IMR-90 (cell line): ENCODE data around the gene SUV39H1. TPM values are rescaled to one million over a fixed set of nuclear protein-coding genes. Genes with fewer than 3 reads are reported as not detected.
A peak's percentile ranks its signal among the peaks of the same experiment; 100 is the strongest.

ENCODE experiments used
- ATAC-seq: fragments of 200-7000 bp; cut with Tn5 transposase; 2 replicates; pipeline ENCODE4 v1.9.1; 2020; ENCODE audit warnings: low read depth, mild to moderate bottlenecking, moderate library complexity
- BruUV-seq: library from RNA; stranded (reverse); fragments of 400-500 nt; replicated peaks from 2 replicates; lab custom pipeline; 2021; lab: Mats Ljungman, UMichigan
- CTCF ChIA-PET: fragments of 300-600 bp; formaldehyde crosslinking; extraction: SDS; loops from one replicate; lab custom pipeline; 2021; ENCODE audit warnings: antibody characterized with exemption; lab: Yijun Ruan, JAX
- POLR2A ChIA-PET: fragments of 300-600 bp; sonication (Branson Sonifier 250); formaldehyde crosslinking; loops from one replicate; lab custom pipeline; 2022; ENCODE audit warnings: antibody characterized with exemption; ENCODE audit not compliant: unreplicated experiment; lab: Charles Lee
- DNase-seq: peaks from one replicate; pipeline ENCODE4 v3.0.0; 2013
- H2AFZ ChIP-seq: replicated peaks from 2 replicates; pipeline ENCODE3; 2013; ENCODE audit warnings: low read length, mild to moderate bottlenecking; ENCODE audit not compliant: poor library complexity
- H2AK5ac ChIP-seq: 2 replicates; pipeline ENCODE4 v1.6.1; 2013; ENCODE audit warnings: low read depth, low read length, inconsistent platforms
- H2AK9ac ChIP-seq: replicated peaks from 2 replicates; pipeline ENCODE3; 2013; ENCODE audit warnings: mild to moderate bottlenecking, low read depth, low read length, moderate library complexity; ENCODE audit not compliant: poor library complexity
- H2BK120ac ChIP-seq: 2 replicates; pipeline ENCODE4 v1.6.1; 2013; ENCODE audit warnings: low read depth, low read length, inconsistent platforms
- H2BK15ac ChIP-seq: 3 replicates; pipeline ENCODE4 v1.6.1; 2013; ENCODE audit warnings: low read depth, low read length, inconsistent platforms
- H2BK20ac ChIP-seq: 2 replicates; pipeline ENCODE4 v1.6.1; 2013; ENCODE audit warnings: low read depth, mild to moderate bottlenecking, inconsistent platforms, low read length, moderate library complexity
- H2BK5ac ChIP-seq: 2 replicates; pipeline ENCODE4 v1.6.1; 2013; ENCODE audit warnings: mild to moderate bottlenecking, low read depth, low read length, inconsistent platforms; ENCODE audit not compliant: poor library complexity, severe bottlenecking
- H3K14ac ChIP-seq: replicated peaks from 2 replicates; pipeline ENCODE4 v1.6.1; 2013; ENCODE audit warnings: low read depth, low read length, inconsistent platforms
- H3K18ac ChIP-seq: 2 replicates; pipeline ENCODE4 v1.6.1; 2013; ENCODE audit warnings: low read depth, low read length, control low read depth
- H3K23ac ChIP-seq: 2 replicates; pipeline ENCODE4 v1.6.1; 2013; ENCODE audit warnings: low read depth, low read length, inconsistent platforms
- H3K27ac ChIP-seq: 2 replicates; pipeline ENCODE4 v1.5.1; 2013; ENCODE audit warnings: mild to moderate bottlenecking, control low read depth, low read length; ENCODE audit not compliant: insufficient read depth
- H3K27me3 ChIP-seq: 2 replicates; pipeline ENCODE4 v1.6.1; 2013; ENCODE audit warnings: low read length; ENCODE audit not compliant: control insufficient read depth, insufficient read depth
- H3K36me3 ChIP-seq: 2 replicates; pipeline ENCODE4 v1.6.1; 2013; ENCODE audit warnings: low read length, mixed read lengths; ENCODE audit not compliant: control insufficient read depth, insufficient read depth
- H3K4ac ChIP-seq: 2 replicates; pipeline ENCODE4 v1.6.1; 2013; ENCODE audit warnings: low read depth, low read length, inconsistent platforms
- H3K4me1 ChIP-seq: 2 replicates; pipeline ENCODE4 v1.6.1; 2013; ENCODE audit warnings: low read length, mixed read lengths; ENCODE audit not compliant: control insufficient read depth, insufficient read depth
- H3K4me2 ChIP-seq: 2 replicates; pipeline ENCODE4 v1.6.1; 2013; ENCODE audit warnings: low read depth, mild to moderate bottlenecking, control low read depth, low read length, moderate library complexity
- H3K4me3 ChIP-seq: 2 replicates; pipeline ENCODE4 v1.5.1; 2013; ENCODE audit warnings: low read depth, mild to moderate bottlenecking, control low read depth, low read length, moderate library complexity; ENCODE audit not compliant: insufficient read depth
- H3K56ac ChIP-seq: 2 replicates; pipeline ENCODE4 v1.6.1; 2013; ENCODE audit warnings: low read length, inconsistent platforms; ENCODE audit not compliant: insufficient read depth; ENCODE audit errors: extremely low read depth
- H3K79me1 ChIP-seq, 2 experiments: 2 replicates each; pipeline ENCODE4 v1.6.1; 2013; ENCODE audit warnings: low read length in 2 of 2, inconsistent platforms in 1 of 2, low read depth in 1 of 2
- H3K9ac ChIP-seq: 2 replicates; pipeline ENCODE4 v1.6.1; 2013; ENCODE audit warnings: low read depth, low read length, control low read depth
- H3K9me1 ChIP-seq: 2 replicates; pipeline ENCODE4 v1.6.1; 2013; ENCODE audit warnings: low read length, inconsistent platforms; ENCODE audit not compliant: insufficient read depth
- H3K9me3 ChIP-seq: 2 replicates; pipeline ENCODE4 v1.6.1; 2013; ENCODE audit warnings: low read length; ENCODE audit not compliant: control insufficient read depth, insufficient read depth
- H4K20me1 ChIP-seq: 2 replicates; pipeline ENCODE4 v1.6.1; 2013; ENCODE audit warnings: low read length, inconsistent platforms; ENCODE audit not compliant: insufficient read depth
- H4K5ac ChIP-seq: 2 replicates; pipeline ENCODE4 v1.6.1; 2013; ENCODE audit warnings: mild to moderate bottlenecking, low read depth, low read length, control low read depth
- H4K8ac ChIP-seq, 2 experiments: 2 replicates each; pipeline ENCODE4 v1.6.1; 2013; ENCODE audit warnings: low read depth in 2 of 2, low read length in 2 of 2, control low read depth in 1 of 2, inconsistent platforms in 1 of 2
- H4K91ac ChIP-seq: 2 replicates; pipeline ENCODE4 v1.6.1; 2013; ENCODE audit warnings: low read depth, low read length, inconsistent platforms; ENCODE audit not compliant: insufficient read depth
- BHLHE40 ChIP-seq: fragments of 150-350 bp; IDR thresholded peaks from 2 replicates; pipeline ENCODE4 v1.6.1; 2016; ENCODE audit warnings: mild to moderate bottlenecking, low read depth, low read length
- FOS ChIP-seq: fragments of 150-350 bp; IDR thresholded peaks from 2 replicates; pipeline ENCODE4 v1.6.1; 2016; ENCODE audit warnings: low read depth, low read length
- MXI1 ChIP-seq: IDR thresholded peaks from 2 replicates; pipeline ENCODE4 v1.6.1; 2012; ENCODE audit warnings: low read depth, mild to moderate bottlenecking, low read length, moderate library complexity, borderline replicate concordance
- RAD21 ChIP-seq: IDR thresholded peaks from 2 replicates; pipeline ENCODE4 v1.6.1; 2012; ENCODE audit warnings: low read length, improper control_type of control experiment
- RFX5 ChIP-seq: IDR thresholded peaks from 2 replicates; pipeline ENCODE4 v1.8.0; 2012; ENCODE audit warnings: low read depth, mild to moderate bottlenecking, low read length, moderate library complexity
- WGBS, 2 experiments: methylation state at CpG; one replicate each; pipeline versions ENCODE4 v1.1.5 to v1.1.7; 2013; ENCODE audit warnings: missing lambda C conversion rate in 2 of 2; ENCODE audit not compliant: insufficient read length in 1 of 2; ENCODE audit errors: extremely low coverage in 2 of 2; 5-methylcytosine and 5-hydroxymethylcytosine counted together
- dilution Hi-C: fragments of 300-500 bp; cut with HindIII; formaldehyde crosslinking; loops from one replicate; pipeline ENCODE4 v1.14.3; 2018; ENCODE audit warnings: low sequenced_read_pairs; ENCODE audit not compliant: unreplicated experiment
- in situ Hi-C: fragments of 300-500 bp; cut with MboI; formaldehyde crosslinking; loops from 3 replicates; pipeline ENCODE4 v1.14.3; 2019; ENCODE audit warnings: low sequenced_read_pairs, inconsistent platforms, mixed read lengths
- intact Hi-C: fragments of 100-400 bp; cut with micrococcal nuclease; formaldehyde crosslinking; loops from 2 replicates; pipeline ENCODE4 v1.10.0; 2022
- polyA plus RNA-seq, 3 experiments: library from polyadenylated mRNA; depleted of rRNA; stranded (reverse); fragments of >200 nt; gene quantifications; 2 replicates each; pipeline ENCODE4 v1.2.3, GENCODE V29; 2012; ENCODE audit warnings: low replicate concordance in 1 of 3
- total RNA-seq: library from RNA; depleted of rRNA; stranded (reverse); fragments of >200 nt; gene quantifications from 2 replicates; pipeline ENCODE4 v1.2.3, GENCODE V29; 2012
- TF ChIP-seq, protein P1 (sequence below): fragments of 150-350 bp; IDR thresholded peaks from 2 replicates; pipeline ENCODE4 v1.6.1; 2017; ENCODE audit warnings: mild to moderate bottlenecking, antibody characterized with exemption, low read length, low read depth
- TF ChIP-seq, protein P2 (sequence below): conservative IDR thresholded peaks from 2 replicates; pipeline ENCODE4 v1.5.1; 2012; ENCODE audit warnings: mild to moderate bottlenecking, low read depth, low read length, improper control_type of control experiment

Gene SUV39H1
- total and polyA plus RNA-seq, 2 of the 4 experiments (the other 2 are of a cell fraction) = 6.6 to 8.6 TPM

DNA sequence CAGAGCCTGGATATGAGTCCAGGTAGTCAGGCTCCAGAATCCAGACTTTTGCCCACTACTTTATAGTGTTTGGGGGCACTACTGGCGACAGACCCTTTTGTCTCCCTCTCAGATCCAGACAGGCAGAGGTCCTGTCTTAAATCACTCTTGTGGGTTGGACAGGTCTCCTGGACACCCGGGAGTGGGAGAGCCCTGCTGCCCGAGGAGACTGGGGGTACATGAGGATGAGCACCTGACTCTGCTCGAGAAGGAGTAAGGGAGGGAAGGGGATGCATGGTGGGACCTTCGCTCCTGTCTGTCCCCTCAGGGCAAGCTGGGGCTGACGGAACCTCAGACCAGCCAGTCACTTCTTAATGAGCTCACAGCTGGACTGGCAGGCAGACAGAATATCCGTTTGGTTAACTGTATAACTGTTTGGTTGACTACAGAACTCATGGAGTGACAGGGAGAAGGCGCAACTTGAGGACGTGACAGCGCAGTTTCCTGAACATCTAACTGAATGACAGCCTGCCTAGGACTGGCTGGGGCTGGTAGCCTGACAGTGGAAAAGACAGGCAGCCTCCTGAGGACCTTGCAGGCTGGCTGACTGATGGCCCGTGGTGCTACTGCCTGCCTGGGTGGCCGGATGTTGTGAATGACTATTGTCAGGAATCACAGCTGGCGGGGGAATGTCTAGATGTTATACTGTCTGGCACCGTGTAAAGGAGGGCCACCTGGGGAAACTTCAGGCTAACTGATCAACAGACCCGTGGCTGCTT, 1.6 kb upstream of the SUV39H1 start:
- Histone ChIP-seq H2BK120ac (no peak overlapping the region), H3K79me1 (peaks cover 0 to 5% of the 10 kb centered on the region in 2 experiments; a peak in 3 of 4 replicates), H2BK20ac (no peak overlapping the region), H3K36me3 (no peaks in the 10 kb centered on the region), H3K4me3 (no peak overlapping the region), H4K8ac (peak overlapping the region; percentile 13 to 77; a peak in 2 of 4 replicates), H3K56ac (no peak overlapping the region), H4K20me1 (no peaks in the 10 kb centered on the region), H3K9ac (peak overlapping the region; percentile 78), H2AFZ (peak overlapping the region; percentile 90), H4K91ac (no peak overlapping the region), H3K18ac (no peak overlapping the region), H3K27me3 (peaks cover 3% of the 10 kb centered on the region; the same call in 1 of the 2 replicates), H4K5ac (peak overlapping the region; percentile 19; the same call in 1 of the 2 replicates), H2BK5ac (no peak overlapping the region), H3K4me1 (peaks cover 8% of the 10 kb centered on the region; the same call in 1 of the 2 replicates), H3K4me2 (no peak overlapping the region), H3K14ac (no peak overlapping the region), H3K27ac (no peak overlapping the region), H2AK5ac (no peak overlapping the region), H2AK9ac (no peak overlapping the region), H2BK15ac (no peak overlapping the region), H3K4ac (no peak overlapping the region), H3K9me3 (no peaks in the 10 kb centered on the region), H3K9me1 (no peaks in the 10 kb centered on the region; the same call in 1 of the 2 replicates), H3K23ac (no peak overlapping the region)
- ChIA-PET CTCF (interaction anchor here (0.5 to 0.6 kb wide), 2 partner anchors 9 to 52 kb away, joined by 3 read pairs; no protein-coding TSS in a partner anchor), POLR2A (no interaction called here)
- BruUV-seq = no TSS peak
- intact Hi-C loops (no loop called here), dilution Hi-C loops (no loop called here), in situ Hi-C loops (no loop called here)
- ATAC-seq (no peak), DNase-seq (no peak)
- WGBS, 2 experiments = 62% methylated on average over 5 of the region's 15 CpGs; no CpG with 5 or more reads in 1 of the 2 experiments
- TF ChIP-seq BHLHE40 (no peak), MXI1 (no peak), RAD21 (no peak), RFX5 (no peak), FOS (no peak)
- TF ChIP-seq, protein P1, sequence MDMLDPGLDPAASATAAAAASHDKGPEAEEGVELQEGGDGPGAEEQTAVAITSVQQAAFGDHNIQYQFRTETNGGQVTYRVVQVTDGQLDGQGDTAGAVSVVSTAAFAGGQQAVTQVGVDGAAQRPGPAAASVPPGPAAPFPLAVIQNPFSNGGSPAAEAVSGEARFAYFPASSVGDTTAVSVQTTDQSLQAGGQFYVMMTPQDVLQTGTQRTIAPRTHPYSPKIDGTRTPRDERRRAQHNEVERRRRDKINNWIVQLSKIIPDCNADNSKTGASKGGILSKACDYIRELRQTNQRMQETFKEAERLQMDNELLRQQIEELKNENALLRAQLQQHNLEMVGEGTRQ = no peak
- TF ChIP-seq, protein P2, sequence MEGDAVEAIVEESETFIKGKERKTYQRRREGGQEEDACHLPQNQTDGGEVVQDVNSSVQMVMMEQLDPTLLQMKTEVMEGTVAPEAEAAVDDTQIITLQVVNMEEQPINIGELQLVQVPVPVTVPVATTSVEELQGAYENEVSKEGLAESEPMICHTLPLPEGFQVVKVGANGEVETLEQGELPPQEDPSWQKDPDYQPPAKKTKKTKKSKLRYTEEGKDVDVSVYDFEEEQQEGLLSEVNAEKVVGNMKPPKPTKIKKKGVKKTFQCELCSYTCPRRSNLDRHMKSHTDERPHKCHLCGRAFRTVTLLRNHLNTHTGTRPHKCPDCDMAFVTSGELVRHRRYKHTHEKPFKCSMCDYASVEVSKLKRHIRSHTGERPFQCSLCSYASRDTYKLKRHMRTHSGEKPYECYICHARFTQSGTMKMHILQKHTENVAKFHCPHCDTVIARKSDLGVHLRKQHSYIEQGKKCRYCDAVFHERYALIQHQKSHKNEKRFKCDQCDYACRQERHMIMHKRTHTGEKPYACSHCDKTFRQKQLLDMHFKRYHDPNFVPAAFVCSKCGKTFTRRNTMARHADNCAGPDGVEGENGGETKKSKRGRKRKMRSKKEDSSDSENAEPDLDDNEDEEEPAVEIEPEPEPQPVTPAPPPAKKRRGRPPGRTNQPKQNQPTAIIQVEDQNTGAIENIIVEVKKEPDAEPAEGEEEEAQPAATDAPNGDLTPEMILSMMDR = no peak
